Common myeloid progenitor, CD34-positive (primary cell): ENCODE measurements around the gene ZSCAN10.

Source experiments
- CTCF ChIA-PET: fragments of 350-600 bp; sonication (Branson Sonifier 250); formaldehyde crosslinking; loops from one replicate; lab custom pipeline; 2021; ENCODE audit warnings: antibody characterized with exemption; lab: Charles Lee
- POLR2A ChIA-PET: fragments of 350-600 bp; sonication (Branson Sonifier 250); formaldehyde crosslinking; loops from one replicate; lab custom pipeline; 2021; ENCODE audit warnings: antibody characterized with exemption; lab: Charles Lee
- DNase-seq, 3 donors: peaks; one replicate each; pipeline versions ENCODE4 v3.0.0 to v3.0.0-alpha.2; 2013
- H3K27ac ChIP-seq, 2 experiments: 1 replicate in 1 of 2; 2 replicates in 1 of 2; pipeline ENCODE4 v1.7.0; 2013; ENCODE audit warnings: inconsistent platforms in 2 of 2, low read length in 2 of 2, mild to moderate bottlenecking in 2 of 2, low read depth in 1 of 2, moderate library complexity in 1 of 2; ENCODE audit not compliant: severe bottlenecking in 2 of 2, insufficient read depth in 1 of 2, poor library complexity in 1 of 2
- H3K27me3 ChIP-seq, 5 experiments: replicated peaks in 2 of 5; 1 replicate in 3 of 5; 2 replicates in 2 of 5; pipeline versions ENCODE4 v1.6.1 to v1.7.0; 2013; ENCODE audit warnings: low read length in 4 of 5, mild to moderate bottlenecking in 2 of 5, moderate library complexity in 2 of 5, inconsistent platforms in 1 of 5; ENCODE audit not compliant: insufficient read depth in 5 of 5, control insufficient read depth in 4 of 5
- H3K36me3 ChIP-seq, 4 experiments: 1 replicate in 2 of 4; 2 replicates in 2 of 4; pipeline versions ENCODE4 v1.6.1 to v1.7.0; 2013; ENCODE audit warnings: low read length in 3 of 4, control low read depth in 1 of 4, mild to moderate bottlenecking in 1 of 4; ENCODE audit not compliant: control insufficient read depth in 4 of 4, insufficient read depth in 4 of 4
- H3K4me1 ChIP-seq, 4 experiments: 1 replicate in 3 of 4; 2 replicates in 1 of 4; pipeline versions ENCODE4 v1.6.1 to v1.7.1; 2013; ENCODE audit warnings: low read length in 3 of 4, mild to moderate bottlenecking in 3 of 4, control low read depth in 1 of 4, inconsistent platforms in 1 of 4, moderate library complexity in 1 of 4; ENCODE audit not compliant: control insufficient read depth in 4 of 4, insufficient read depth in 4 of 4; ENCODE audit errors: control extremely low read depth in 1 of 4
- H3K4me3 ChIP-seq, 7 experiments: 1 replicate in 4 of 7; 2 replicates in 3 of 7; pipeline versions ENCODE4 v1.5.1 to v1.7.0; 2013; ENCODE audit warnings: mild to moderate bottlenecking in 7 of 7, low read length in 6 of 7, moderate library complexity in 6 of 7, inconsistent platforms in 2 of 7, low read depth in 2 of 7, control low read depth in 1 of 7; ENCODE audit not compliant: insufficient read depth in 4 of 7, control insufficient read depth in 1 of 7; ENCODE audit errors: extremely low read depth in 1 of 7
- H3K9me3 ChIP-seq, 5 experiments: 1 replicate in 4 of 5; 2 replicates in 1 of 5; pipeline versions ENCODE4 v1.6.1 to v1.7.1; 2013; ENCODE audit warnings: low read length in 4 of 5, mild to moderate bottlenecking in 2 of 5, inconsistent platforms in 1 of 5, low read depth in 1 of 5, moderate library complexity in 1 of 5; ENCODE audit not compliant: control insufficient read depth in 4 of 5, insufficient read depth in 2 of 5; ENCODE audit errors: control extremely low read depth in 1 of 5
- WGBS: methylation state at CpG from one replicate; pipeline ENCODE4 v1.1.5; 2013; ENCODE audit not compliant: insufficient coverage; 5-methylcytosine and 5-hydroxymethylcytosine counted together

The ZSCAN10 gene

DNA sequence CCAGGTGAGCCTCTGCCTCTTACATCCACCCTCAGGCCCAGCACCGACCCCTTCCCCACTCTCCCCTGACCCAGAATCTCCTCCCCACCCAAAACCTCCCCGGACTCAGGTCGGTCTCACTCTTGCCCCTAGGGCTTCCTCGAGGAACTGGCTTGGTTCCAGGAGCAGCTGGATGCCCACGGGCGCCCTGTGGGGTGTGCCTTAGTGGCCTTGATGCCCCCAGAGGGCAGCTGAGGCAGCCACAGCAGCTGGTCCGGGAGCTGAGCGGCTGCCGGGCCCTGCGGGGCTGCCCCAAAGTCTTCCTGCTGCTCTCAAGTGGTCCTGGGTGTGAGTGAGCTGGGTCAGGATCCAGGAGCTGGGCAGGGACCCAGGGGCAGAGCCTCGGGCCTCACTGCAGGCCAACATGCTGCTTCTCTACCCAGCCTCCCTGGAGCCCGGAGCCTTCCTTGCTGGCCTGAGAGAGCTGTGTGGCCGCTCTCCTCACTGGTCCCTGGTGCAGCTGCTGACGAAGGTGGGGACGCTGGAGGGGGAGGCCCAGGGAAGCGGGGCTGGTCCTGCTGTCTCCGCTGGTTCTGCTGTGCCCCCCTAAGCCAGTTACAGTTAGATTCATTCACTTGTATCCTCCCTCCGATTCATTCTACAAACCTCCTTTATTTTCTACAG lies 45.4 kb upstream of the ZSCAN10 start:
- H3K9me3 ChIP-seq = no peaks in the 10 kb centered on the region
- 77% methylated on average over 11 of the region's 18 CpGs for WGBS
- peaks cover 0 to 6% (median 3%) of the 10 kb centered on the region in 4 experiments for H3K4me1 ChIP-seq
- no peak overlapping the region for H3K4me3 ChIP-seq
- H3K36me3 ChIP-seq = peaks cover 0 to 28% (median 13%) of the 10 kb centered on the region in 4 experiments
- H3K27me3 ChIP-seq = no peaks in the 10 kb centered on the region
- no peak for DNase-seq
- no peak overlapping the region for H3K27ac ChIP-seq
- POLR2A ChIA-PET = interaction anchor here (0.5 to 0.7 kb wide), 2 partner anchors 15 to 139 kb away, joined by 3 read pairs; partner anchors contain the start of gene ZNF263
- CTCF ChIA-PET = interaction anchor here (1.2 to 9.3 kb wide), 3 partner anchors 12 to 111 kb away, joined by 3 to 121 read pairs (median 4); partner anchors contain the start of gene ZNF213

DNA sequence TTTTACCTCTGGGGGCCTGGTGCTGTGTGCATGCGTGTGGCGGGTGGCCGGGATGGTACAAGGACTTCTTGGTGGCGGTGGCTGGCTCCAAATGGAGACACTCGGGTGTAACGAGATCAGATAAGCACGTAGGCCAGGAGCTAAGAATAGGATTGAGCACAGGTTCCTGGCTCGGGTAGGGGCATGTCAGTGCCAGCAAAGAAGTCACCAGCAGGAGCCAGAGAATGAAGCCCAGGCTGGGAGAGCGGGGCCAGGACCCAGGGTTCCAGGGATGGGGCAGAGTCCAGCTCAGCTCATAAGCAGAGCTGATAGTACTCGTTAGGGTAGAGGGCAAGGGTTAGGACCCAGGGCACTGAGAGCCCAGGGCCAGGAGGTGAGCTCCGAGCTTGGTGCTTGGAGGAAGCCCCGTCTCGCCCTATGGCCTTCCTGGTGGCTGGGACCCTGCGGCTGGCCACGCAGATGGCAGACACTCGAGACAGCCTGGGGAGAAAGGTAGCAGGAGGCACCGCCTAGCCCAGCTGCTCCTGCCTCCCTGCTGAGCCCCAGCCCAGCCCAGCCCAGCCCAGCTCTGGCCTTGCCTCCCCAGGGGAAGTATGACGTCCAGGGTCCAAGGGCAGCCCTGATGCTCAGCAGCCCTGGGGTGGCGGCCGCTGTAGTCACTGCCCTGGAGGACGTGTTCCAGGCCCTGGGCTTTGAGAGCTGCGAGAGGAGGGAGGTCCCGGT lies 44.7 kb upstream of the ZSCAN10 start:
- POLR2A ChIA-PET = interaction anchor here (0.5 to 0.7 kb wide), 2 partner anchors 16 to 139 kb away, joined by 3 read pairs; partner anchors contain the start of gene ZNF263
- peaks cover 0 to 34% (median 16%) of the 10 kb centered on the region in 4 experiments for H3K36me3 ChIP-seq
- CTCF ChIA-PET = interaction anchor here (1.4 to 9.3 kb wide), 2 partner anchors 11 to 110 kb away, joined by 3 to 121 read pairs; partner anchors contain the start of gene ZNF213
- WGBS = 94% methylated on average over 22 of the region's 23 CpGs
- H3K9me3 ChIP-seq = no peaks in the 10 kb centered on the region
- H3K27me3 ChIP-seq = no peaks in the 10 kb centered on the region
- no peak overlapping the region for H3K4me3 ChIP-seq
- no peak for DNase-seq
- no peak overlapping the region for H3K27ac ChIP-seq
- no peaks in the 10 kb centered on the region for H3K4me1 ChIP-seq

DNA sequence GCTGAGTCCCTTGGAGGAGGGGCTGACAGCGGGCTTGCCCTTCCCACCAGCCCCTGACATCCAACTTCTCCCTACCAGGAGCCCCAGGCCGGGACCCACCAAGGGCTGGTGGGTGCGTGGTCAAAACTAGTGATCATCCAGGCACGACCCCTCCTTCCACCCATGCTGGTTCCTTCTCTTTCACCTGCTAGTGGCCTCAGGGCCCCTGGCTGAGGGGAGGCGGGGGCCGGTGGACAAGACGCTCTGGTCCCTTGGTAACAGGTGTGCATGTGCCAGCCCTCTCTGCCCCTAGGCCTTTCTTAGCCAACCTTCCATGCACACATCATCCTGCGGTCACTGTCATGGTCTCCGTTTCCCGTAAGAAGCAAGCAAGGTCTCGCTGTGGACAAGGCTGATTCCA lies 44.1 kb upstream of the ZSCAN10 start:
- Histone ChIP-seq H3K27ac (no peak overlapping the region), H3K27me3 (no peaks in the 10 kb centered on the region), H3K9me3 (no peaks in the 10 kb centered on the region), H3K36me3 (peaks cover 0 to 40% (median 19%) of the 10 kb centered on the region in 4 experiments), H3K4me1 (no peaks in the 10 kb centered on the region), H3K4me3 (no peak overlapping the region)
- CTCF ChIA-PET = interaction anchor here (0.9 to 9.3 kb wide), 3 partner anchors 11 to 319 kb away, joined by 3 to 121 read pairs (median 3); partner anchors contain the start of gene ZNF213
- POLR2A ChIA-PET = no interaction called here
- 99% methylated on average over 10 of the region's 11 CpGs for WGBS
- DNase-seq = no peak

DNA sequence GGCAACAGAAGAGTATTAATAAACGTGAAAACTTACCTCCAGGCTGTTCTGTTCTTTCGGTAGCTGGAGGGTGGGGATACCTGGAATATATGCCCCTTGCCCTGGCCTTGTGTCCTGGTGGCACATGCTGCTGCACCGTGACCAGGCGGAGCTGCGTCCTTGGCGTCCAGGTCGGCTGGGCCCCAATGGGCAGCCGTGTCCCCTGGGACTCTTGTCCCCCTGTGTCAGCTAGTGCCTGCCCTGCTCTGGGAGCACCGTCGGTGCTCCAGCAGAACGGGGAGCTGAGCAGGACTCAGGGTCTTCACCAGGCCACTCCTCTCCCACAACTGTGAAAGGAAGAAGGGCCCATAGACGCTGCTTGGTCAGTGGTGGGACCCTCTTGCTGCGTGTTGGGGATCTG lies 43.7 kb upstream of the ZSCAN10 start:
- Histone ChIP-seq H3K9me3 (no peaks in the 10 kb centered on the region), H3K27ac (no peak overlapping the region), H3K4me1 (no peaks in the 10 kb centered on the region), H3K27me3 (no peaks in the 10 kb centered on the region), H3K4me3 (no peak overlapping the region), H3K36me3 (peaks cover 0 to 43% (median 21%) of the 10 kb centered on the region in 4 experiments)
- POLR2A ChIA-PET = interaction anchor here (0.7 kb wide), 1 partner anchor 83 kb away, joined by 5 read pairs; no protein-coding TSS in a partner anchor
- CTCF ChIA-PET = interaction anchor here (0.9 to 9.3 kb wide), 2 partner anchors 10 to 320 kb away, joined by 3 to 121 read pairs; partner anchors contain the start of gene ZNF213
- no peak for DNase-seq
- 95% methylated on average over 11 of the region's 13 CpGs for WGBS

DNA sequence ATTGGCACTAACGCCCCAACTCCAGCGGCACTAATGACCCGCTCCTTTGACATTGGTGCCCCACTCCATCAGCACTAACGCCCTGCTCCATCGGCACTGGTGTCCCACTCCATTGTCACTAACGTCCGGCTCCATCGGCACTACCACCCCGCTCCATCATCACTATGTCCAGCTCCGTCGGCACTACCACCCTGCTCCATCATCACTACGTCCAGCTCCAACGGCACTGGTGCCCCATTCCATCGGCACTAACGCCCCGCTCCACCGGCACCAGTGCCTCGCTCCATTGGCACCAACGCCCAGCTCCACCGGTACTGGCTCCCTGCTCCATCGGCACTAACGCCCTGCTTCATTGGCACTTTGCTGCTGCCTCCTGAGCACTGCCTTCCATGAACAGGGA lies 43.2 kb upstream of the ZSCAN10 start:
- H3K4me3 ChIP-seq = no peak overlapping the region
- ChIA-PET CTCF (interaction anchor here (0.9 to 9.3 kb wide), 2 partner anchors 10 to 320 kb away, joined by 3 to 121 read pairs; partner anchors contain the start of gene ZNF213), POLR2A (interaction anchor here (0.7 kb wide), 1 partner anchor 83 kb away, joined by 5 read pairs; no protein-coding TSS in a partner anchor)
- DNase-seq = no peak
- H3K4me1 ChIP-seq = no peaks in the 10 kb centered on the region
- no peaks in the 10 kb centered on the region for H3K9me3 ChIP-seq
- H3K27me3 ChIP-seq = no peaks in the 10 kb centered on the region
- no peak overlapping the region for H3K27ac ChIP-seq
- WGBS = 94% methylated on average over 22 of the region's 22 CpGs
- peaks cover 0 to 45% (median 22%) of the 10 kb centered on the region in 4 experiments for H3K36me3 ChIP-seq

DNA sequence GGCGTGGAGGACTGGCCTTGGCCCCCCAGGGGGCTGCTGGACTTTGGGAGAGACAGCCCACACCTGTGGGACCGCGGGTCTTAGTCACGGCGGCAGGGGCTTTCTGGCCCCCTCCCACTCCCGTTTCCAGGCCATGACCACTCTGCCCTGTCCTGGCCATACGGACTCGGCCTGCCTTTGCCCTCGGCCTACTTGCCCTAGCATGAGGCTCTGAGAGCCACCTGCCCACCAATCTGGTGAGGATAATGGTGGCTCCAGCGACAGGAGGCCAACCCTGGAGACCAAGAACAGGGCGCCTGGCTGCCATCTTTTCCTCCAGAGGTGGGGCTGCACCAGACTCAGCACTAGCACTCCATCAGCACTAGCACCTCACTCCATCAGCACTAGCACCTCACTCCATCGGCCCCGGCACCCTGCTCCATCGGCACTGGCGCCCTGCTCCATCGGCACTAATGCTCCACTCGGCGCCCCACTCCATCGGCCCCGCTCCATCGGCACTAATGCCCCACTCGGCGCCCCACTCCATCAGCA lies 42.8 kb upstream of the ZSCAN10 start:
- WGBS = 96% methylated on average over 23 of the region's 23 CpGs
- H3K27ac ChIP-seq = no peak overlapping the region
- POLR2A ChIA-PET = no interaction called here
- no peaks in the 10 kb centered on the region for H3K9me3 ChIP-seq
- no peaks in the 10 kb centered on the region for H3K4me1 ChIP-seq
- no peaks in the 10 kb centered on the region for H3K27me3 ChIP-seq
- no peak for DNase-seq
- no peak overlapping the region for H3K4me3 ChIP-seq
- CTCF ChIA-PET = interaction anchor here (2.6 to 2.9 kb wide), 2 partner anchors 7 to 11 kb away, joined by 13 to 20 read pairs; no protein-coding TSS in a partner anchor
- H3K36me3 ChIP-seq = peaks cover 0 to 48% (median 24%) of the 10 kb centered on the region in 4 experiments
